Myocyte (in vitro differentiated cells): Measurements from ENCODE around the gene ARF5. TPM values are rescaled to one million over a fixed set of nuclear protein-coding genes. Genes with fewer than 3 reads are reported as not detected.

Experiments used
- DNase-seq: peaks from one replicate; pipeline ENCODE4 v3.0.0-alpha.2; 2012; ENCODE audit warnings: low read depth
- total RNA-seq: library from RNA; depleted of rRNA; stranded (reverse); fragments of >200 nt; gene quantifications from 2 replicates; pipeline ENCODE4 v1.2.3, GENCODE V29; 2014

ARF5 gene
- total RNA-seq, 1 donor from 2014 or later = 286 TPM

- no peak for DNase-seq
Measured at GRCh38 chr7:127635659-127636285, 47.6 kb downstream of the ARF5 start.

- no peak for DNase-seq
Measured at GRCh38 chr7:127638197-127638596, 50.0 kb downstream of the ARF5 start.

Other genes with a start within 250 kb of the ARF5 start
- 41.4 and 47.2 TPM in 2 replicates for gene ZNF800, start 195.7 kb upstream of the ARF5 start, total RNA-seq
- 21.4 and 22.5 TPM in 2 replicates for gene GCC1, start 2.8 kb upstream of the ARF5 start, total RNA-seq
- 1.9 and 4.1 TPM in 2 replicates for gene FSCN3, start 5.3 kb downstream of the ARF5 start, total RNA-seq
- not detected in 2 replicates for gene PAX4, start 29.7 kb downstream of the ARF5 start, total RNA-seq
- 177 and 218 TPM in 2 replicates for gene SND1, start 63.8 kb downstream of the ARF5 start, total RNA-seq